ENCODE results near the gene UVRAG.

The UVRAG gene

GRCh38 chr11:75826461-75827230, 11.6 kb downstream of the UVRAG start:
- in situ Hi-C loops (cut with MboI; ENCODE audit: low sequenced_read_pairs, unreplicated experiment): no loop called here
- TF ChIP-seq, protein P1, sequence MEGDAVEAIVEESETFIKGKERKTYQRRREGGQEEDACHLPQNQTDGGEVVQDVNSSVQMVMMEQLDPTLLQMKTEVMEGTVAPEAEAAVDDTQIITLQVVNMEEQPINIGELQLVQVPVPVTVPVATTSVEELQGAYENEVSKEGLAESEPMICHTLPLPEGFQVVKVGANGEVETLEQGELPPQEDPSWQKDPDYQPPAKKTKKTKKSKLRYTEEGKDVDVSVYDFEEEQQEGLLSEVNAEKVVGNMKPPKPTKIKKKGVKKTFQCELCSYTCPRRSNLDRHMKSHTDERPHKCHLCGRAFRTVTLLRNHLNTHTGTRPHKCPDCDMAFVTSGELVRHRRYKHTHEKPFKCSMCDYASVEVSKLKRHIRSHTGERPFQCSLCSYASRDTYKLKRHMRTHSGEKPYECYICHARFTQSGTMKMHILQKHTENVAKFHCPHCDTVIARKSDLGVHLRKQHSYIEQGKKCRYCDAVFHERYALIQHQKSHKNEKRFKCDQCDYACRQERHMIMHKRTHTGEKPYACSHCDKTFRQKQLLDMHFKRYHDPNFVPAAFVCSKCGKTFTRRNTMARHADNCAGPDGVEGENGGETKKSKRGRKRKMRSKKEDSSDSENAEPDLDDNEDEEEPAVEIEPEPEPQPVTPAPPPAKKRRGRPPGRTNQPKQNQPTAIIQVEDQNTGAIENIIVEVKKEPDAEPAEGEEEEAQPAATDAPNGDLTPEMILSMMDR (IDR thresholded peaks at IDR 0.05; ENCODE audit: borderline replicate concordance, control extremely low read depth, extremely low read depth, insufficient read depth, missing control alignments): no peak
- no peak for DNase-seq (ENCODE audit: low spot score)

GRCh38 chr11:75827562-75827961, 12.6 kb downstream of the UVRAG start:
- in situ Hi-C loops (cut with MboI; ENCODE audit: low sequenced_read_pairs, unreplicated experiment): no loop called here
- TF ChIP-seq, protein P1 (IDR thresholded peaks at IDR 0.05; ENCODE audit: borderline replicate concordance, control extremely low read depth, extremely low read depth, insufficient read depth, missing control alignments): no peak
- DNase-seq (ENCODE audit: low spot score): no peak

DNA sequence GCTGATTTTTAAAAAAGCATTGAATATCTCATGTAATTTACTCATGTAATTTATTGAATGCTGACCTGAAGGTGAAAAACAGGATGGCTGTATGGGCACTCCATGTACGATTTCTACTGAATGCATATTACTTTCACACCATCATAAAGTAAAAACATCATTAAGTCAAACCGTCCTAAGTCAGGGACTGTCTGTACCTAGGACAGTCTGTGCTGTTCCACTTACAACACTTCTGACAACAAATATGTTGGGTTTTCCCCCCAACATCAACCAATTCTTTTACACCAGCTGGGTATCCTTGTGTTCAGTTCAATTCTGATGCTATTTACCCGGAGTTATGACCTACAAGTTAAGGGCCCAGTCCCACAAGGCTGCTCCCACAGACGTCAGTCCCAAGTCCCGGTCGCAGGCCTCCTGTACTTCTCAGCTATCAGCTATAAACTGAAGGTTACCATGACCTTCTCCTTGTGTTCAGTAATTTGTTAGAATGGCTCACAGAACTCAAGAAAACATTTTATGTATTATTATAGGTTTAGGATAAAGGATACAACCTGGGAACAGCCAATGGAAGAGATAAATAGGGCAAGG, 17.0 kb downstream of the UVRAG start:
- no peak for DNase-seq (ENCODE audit: low spot score)
- TF ChIP-seq, protein P1 (IDR thresholded peaks at IDR 0.05; ENCODE audit: borderline replicate concordance, control extremely low read depth, extremely low read depth, insufficient read depth, missing control alignments): no peak
- in situ Hi-C loops (cut with MboI; ENCODE audit: low sequenced_read_pairs, unreplicated experiment): no loop called here

DNA sequence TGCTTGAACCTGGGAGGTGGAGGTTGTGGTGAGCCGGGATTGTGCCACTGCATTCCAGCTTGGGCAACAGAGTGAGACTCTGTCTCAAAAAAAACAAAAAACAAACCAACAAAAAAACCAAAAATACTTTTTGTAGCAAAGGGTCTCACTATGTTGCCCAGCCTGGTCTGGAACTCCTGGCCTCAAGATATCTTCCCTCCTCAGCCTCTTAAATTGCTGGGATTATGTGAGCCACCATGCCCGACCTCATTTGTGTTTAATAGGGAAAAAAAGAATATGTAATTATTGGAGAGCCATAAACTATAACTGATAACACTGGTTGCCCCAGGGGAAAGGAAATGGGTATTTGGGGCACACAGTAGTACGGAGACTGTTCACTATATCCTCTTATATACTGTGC, 19.7 kb downstream of the UVRAG start:
- in situ Hi-C loops (cut with MboI; ENCODE audit: low sequenced_read_pairs, unreplicated experiment): no loop called here
- TF ChIP-seq, protein P1 (IDR thresholded peaks at IDR 0.05; ENCODE audit: borderline replicate concordance, control extremely low read depth, extremely low read depth, insufficient read depth, missing control alignments): no peak
- no peak for DNase-seq (ENCODE audit: low spot score)

DNA sequence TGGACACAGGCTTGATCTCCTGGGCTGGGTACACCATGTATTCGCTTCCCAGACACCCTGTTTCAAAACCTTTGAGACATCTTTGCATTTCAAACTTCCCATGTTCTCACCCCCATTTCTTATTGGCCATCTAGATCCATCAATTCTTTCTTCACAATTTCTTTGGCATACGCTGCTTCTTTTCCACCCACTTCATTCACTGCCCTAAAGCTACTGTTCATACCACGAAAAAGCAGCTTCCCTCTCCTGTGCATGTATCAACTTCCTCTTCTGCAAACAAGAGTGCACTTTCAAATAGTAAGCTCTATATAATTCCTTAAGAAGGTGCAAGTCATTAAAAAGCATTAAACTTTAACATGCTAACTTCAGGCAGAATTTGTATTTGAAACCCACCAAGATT, 21.4 kb downstream of the UVRAG start:
- DNase-seq (ENCODE audit: low spot score): no peak
- in situ Hi-C loops (cut with MboI; ENCODE audit: low sequenced_read_pairs, unreplicated experiment): no loop called here

DNA sequence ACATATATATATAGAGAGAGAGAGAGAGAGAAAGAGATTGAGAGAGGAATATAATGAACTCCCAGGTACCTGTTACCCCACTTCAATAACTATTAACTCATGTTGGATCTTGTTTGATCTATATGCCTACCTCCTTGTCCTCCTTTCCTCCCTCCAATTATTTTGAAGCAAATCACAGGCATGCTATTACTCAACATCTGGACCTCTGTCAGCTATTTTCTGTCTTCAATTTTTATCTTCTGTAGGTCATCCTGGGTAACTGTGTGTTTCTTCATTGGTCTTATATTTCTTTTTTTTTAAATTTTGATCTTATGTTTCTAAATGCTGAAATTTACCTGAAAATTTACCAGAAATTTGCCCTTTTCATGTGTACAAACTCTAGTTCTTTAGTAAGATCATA, 24.8 kb downstream of the UVRAG start:
- TF ChIP-seq, protein P1 (IDR thresholded peaks at IDR 0.05; ENCODE audit: borderline replicate concordance, control extremely low read depth, extremely low read depth, insufficient read depth, missing control alignments): no peak
- no peak for DNase-seq (ENCODE audit: low spot score)
- in situ Hi-C loops (cut with MboI; ENCODE audit: low sequenced_read_pairs, unreplicated experiment): no loop called here

More for the DNA sequence above, 21.4 kb downstream of the UVRAG start:
- TF ChIP-seq, protein P1 (IDR thresholded peaks at IDR 0.05; ENCODE audit: borderline replicate concordance, control extremely low read depth, extremely low read depth, insufficient read depth, missing control alignments): no peak
